ENCODE results near the gene KIF26B. TPM values are rescaled to one million over a fixed set of nuclear protein-coding genes. Genes with fewer than 3 reads are reported as not detected.

KIF26B gene
- total and polyA plus RNA-seq, 2 experiments from 2014 or later, result 0.03 to 0.76 TPM

- no peak for ATAC-seq
- no peaks in the 10 kb centered on the region for H3K36me3 ChIP-seq (ENCODE audit: insufficient read depth)
- no peak for DNase-seq (ENCODE audit: low spot score)
- H3K9me2 ChIP-seq (ENCODE audit: insufficient read depth), result peaks cover 6% of the 10 kb centered on the region; the same call in 1 of the 2 replicates
- no peaks in the 10 kb centered on the region for H3K27me3 ChIP-seq (ENCODE audit: insufficient read depth)
- Mint-ChIP-seq H3K4me1 (peaks cover 20% of the 10 kb centered on the region), H3K9me3 (peaks cover 19% of the 10 kb centered on the region), H3K4me3 (no peak overlapping the region), H3K27me3 (ENCODE audit: insufficient read depth, low read depth, poor library complexity) (no peaks in the 10 kb centered on the region), H3K36me3 (ENCODE audit: low read depth) (peaks cover 4% of the 10 kb centered on the region; the same call in 1 of the 3 replicates), H3K27ac (no peak overlapping the region)
- H3F3A ChIP-seq (replicated peaks; ENCODE audit: low read depth), result no peaks in the 10 kb centered on the region
- no peak overlapping the region for H3K4me3 ChIP-seq
- H3K4me2 ChIP-seq, result no peak overlapping the region
- no peaks in the 10 kb centered on the region for H4K20me1 ChIP-seq (replicated peaks; ENCODE audit: insufficient read depth)
- H3K27ac ChIP-seq (ENCODE audit: low read depth), result no peak overlapping the region
- no peaks in the 10 kb centered on the region for H3K79me2 ChIP-seq (replicated peaks; ENCODE audit: insufficient read depth)
- no peaks in the 10 kb centered on the region; the same call in 1 of the 2 replicates for H3K4me1 ChIP-seq (ENCODE audit: insufficient read depth)
- H2AFZ ChIP-seq, result no peak overlapping the region
- TF ChIP-seq EZH2phosphoT487 (IDR thresholded peaks at IDR 0.05; ENCODE audit: unreplicated experiment), result no peak
- TF ChIP-seq CREB1 (CRISPR knock-in tag; IDR thresholded peaks at IDR 0.05; ENCODE audit: low read depth), result no peak
- TF ChIP-seq, protein P1, sequence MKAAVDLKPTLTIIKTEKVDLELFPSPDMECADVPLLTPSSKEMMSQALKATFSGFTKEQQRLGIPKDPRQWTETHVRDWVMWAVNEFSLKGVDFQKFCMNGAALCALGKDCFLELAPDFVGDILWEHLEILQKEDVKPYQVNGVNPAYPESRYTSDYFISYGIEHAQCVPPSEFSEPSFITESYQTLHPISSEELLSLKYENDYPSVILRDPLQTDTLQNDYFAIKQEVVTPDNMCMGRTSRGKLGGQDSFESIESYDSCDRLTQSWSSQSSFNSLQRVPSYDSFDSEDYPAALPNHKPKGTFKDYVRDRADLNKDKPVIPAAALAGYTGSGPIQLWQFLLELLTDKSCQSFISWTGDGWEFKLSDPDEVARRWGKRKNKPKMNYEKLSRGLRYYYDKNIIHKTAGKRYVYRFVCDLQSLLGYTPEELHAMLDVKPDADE (IDR thresholded peaks at IDR 0.05), result no peak
- no peak for TF ChIP-seq EZH2 (IDR thresholded peaks at IDR 0.05; ENCODE audit: low read depth, unreplicated experiment)
- no peak for TF ChIP-seq JUNB (IDR thresholded peaks at IDR 0.05; ENCODE audit: unreplicated experiment)
- TF ChIP-seq, protein P2, sequence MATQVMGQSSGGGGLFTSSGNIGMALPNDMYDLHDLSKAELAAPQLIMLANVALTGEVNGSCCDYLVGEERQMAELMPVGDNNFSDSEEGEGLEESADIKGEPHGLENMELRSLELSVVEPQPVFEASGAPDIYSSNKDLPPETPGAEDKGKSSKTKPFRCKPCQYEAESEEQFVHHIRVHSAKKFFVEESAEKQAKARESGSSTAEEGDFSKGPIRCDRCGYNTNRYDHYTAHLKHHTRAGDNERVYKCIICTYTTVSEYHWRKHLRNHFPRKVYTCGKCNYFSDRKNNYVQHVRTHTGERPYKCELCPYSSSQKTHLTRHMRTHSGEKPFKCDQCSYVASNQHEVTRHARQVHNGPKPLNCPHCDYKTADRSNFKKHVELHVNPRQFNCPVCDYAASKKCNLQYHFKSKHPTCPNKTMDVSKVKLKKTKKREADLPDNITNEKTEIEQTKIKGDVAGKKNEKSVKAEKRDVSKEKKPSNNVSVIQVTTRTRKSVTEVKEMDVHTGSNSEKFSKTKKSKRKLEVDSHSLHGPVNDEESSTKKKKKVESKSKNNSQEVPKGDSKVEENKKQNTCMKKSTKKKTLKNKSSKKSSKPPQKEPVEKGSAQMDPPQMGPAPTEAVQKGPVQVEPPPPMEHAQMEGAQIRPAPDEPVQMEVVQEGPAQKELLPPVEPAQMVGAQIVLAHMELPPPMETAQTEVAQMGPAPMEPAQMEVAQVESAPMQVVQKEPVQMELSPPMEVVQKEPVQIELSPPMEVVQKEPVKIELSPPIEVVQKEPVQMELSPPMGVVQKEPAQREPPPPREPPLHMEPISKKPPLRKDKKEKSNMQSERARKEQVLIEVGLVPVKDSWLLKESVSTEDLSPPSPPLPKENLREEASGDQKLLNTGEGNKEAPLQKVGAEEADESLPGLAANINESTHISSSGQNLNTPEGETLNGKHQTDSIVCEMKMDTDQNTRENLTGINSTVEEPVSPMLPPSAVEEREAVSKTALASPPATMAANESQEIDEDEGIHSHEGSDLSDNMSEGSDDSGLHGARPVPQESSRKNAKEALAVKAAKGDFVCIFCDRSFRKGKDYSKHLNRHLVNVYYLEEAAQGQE (IDR thresholded peaks at IDR 0.05; ENCODE audit: unreplicated experiment), result no peak
- TF ChIP-seq ZNF331 (CRISPR knock-in tag; IDR thresholded peaks at IDR 0.05; ENCODE audit: low read depth), result no peak
- TF ChIP-seq, protein P3, sequence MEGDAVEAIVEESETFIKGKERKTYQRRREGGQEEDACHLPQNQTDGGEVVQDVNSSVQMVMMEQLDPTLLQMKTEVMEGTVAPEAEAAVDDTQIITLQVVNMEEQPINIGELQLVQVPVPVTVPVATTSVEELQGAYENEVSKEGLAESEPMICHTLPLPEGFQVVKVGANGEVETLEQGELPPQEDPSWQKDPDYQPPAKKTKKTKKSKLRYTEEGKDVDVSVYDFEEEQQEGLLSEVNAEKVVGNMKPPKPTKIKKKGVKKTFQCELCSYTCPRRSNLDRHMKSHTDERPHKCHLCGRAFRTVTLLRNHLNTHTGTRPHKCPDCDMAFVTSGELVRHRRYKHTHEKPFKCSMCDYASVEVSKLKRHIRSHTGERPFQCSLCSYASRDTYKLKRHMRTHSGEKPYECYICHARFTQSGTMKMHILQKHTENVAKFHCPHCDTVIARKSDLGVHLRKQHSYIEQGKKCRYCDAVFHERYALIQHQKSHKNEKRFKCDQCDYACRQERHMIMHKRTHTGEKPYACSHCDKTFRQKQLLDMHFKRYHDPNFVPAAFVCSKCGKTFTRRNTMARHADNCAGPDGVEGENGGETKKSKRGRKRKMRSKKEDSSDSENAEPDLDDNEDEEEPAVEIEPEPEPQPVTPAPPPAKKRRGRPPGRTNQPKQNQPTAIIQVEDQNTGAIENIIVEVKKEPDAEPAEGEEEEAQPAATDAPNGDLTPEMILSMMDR (conservative IDR thresholded peaks at IDR 0.05; ENCODE audit: low read depth in 2 of 2), result no peak
- no peak for TF ChIP-seq STAT1 (IDR thresholded peaks at IDR 0.05; ENCODE audit: unreplicated experiment)
- no peak for TF ChIP-seq ZNF114 (CRISPR knock-in tag; IDR thresholded peaks at IDR 0.05)
- TF ChIP-seq, protein P4, sequence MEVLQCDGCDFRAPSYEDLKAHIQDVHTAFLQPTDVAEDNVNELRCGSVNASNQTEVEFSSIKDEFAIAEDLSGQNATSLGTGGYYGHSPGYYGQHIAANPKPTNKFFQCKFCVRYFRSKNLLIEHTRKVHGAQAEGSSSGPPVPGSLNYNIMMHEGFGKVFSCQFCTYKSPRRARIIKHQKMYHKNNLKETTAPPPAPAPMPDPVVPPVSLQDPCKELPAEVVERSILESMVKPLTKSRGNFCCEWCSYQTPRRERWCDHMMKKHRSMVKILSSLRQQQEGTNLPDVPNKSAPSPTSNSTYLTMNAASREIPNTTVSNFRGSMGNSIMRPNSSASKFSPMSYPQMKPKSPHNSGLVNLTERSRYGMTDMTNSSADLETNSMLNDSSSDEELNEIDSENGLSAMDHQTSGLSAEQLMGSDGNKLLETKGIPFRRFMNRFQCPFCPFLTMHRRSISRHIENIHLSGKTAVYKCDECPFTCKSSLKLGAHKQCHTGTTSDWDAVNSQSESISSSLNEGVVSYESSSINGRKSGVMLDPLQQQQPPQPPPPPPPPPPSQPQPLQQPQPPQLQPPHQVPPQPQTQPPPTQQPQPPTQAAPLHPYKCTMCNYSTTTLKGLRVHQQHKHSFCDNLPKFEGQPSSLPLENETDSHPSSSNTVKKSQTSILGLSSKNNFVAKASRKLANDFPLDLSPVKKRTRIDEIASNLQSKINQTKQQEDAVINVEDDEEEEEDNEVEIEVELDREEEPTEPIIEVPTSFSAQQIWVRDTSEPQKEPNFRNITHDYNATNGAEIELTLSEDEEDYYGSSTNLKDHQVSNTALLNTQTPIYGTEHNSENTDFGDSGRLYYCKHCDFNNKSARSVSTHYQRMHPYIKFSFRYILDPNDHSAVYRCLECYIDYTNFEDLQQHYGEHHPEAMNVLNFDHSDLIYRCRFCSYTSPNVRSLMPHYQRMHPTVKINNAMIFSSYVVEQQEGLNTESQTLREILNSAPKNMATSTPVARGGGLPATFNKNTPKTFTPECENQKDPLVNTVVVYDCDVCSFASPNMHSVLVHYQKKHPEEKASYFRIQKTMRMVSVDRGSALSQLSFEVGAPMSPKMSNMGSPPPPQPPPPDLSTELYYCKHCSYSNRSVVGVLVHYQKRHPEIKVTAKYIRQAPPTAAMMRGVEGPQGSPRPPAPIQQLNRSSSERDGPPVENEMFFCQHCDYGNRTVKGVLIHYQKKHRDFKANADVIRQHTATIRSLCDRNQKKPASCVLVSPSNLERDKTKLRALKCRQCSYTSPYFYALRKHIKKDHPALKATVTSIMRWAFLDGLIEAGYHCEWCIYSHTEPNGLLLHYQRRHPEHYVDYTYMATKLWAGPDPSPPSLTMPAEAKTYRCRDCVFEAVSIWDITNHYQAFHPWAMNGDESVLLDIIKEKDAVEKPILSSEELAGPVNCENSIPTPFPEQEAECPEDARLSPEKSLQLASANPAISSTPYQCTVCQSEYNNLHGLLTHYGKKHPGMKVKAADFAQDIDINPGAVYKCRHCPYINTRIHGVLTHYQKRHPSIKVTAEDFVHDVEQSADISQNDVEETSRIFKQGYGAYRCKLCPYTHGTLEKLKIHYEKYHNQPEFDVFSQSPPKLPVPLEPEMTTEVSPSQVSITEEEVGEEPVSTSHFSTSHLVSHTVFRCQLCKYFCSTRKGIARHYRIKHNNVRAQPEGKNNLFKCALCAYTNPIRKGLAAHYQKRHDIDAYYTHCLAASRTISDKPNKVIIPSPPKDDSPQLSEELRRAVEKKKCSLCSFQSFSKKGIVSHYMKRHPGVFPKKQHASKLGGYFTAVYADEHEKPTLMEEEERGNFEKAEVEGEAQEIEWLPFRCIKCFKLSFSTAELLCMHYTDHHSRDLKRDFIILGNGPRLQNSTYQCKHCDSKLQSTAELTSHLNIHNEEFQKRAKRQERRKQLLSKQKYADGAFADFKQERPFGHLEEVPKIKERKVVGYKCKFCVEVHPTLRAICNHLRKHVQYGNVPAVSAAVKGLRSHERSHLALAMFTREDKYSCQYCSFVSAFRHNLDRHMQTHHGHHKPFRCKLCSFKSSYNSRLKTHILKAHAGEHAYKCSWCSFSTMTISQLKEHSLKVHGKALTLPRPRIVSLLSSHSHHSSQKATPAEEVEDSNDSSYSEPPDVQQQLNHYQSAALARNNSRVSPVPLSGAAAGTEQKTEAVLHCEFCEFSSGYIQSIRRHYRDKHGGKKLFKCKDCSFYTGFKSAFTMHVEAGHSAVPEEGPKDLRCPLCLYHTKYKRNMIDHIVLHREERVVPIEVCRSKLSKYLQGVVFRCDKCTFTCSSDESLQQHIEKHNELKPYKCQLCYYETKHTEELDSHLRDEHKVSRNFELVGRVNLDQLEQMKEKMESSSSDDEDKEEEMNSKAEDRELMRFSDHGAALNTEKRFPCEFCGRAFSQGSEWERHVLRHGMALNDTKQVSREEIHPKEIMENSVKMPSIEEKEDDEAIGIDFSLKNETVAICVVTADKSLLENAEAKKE (CRISPR knock-in tag; IDR thresholded peaks at IDR 0.05), result no peak
Observed at GRCh38 chr1:245651093-245651492, 496.3 kb downstream of the KIF26B start.
